Measurements from ENCODE around the gene CREB5.
A peak's percentile ranks its signal among the peaks of the same experiment; 100 is the strongest.

The CREB5 gene

DNA sequence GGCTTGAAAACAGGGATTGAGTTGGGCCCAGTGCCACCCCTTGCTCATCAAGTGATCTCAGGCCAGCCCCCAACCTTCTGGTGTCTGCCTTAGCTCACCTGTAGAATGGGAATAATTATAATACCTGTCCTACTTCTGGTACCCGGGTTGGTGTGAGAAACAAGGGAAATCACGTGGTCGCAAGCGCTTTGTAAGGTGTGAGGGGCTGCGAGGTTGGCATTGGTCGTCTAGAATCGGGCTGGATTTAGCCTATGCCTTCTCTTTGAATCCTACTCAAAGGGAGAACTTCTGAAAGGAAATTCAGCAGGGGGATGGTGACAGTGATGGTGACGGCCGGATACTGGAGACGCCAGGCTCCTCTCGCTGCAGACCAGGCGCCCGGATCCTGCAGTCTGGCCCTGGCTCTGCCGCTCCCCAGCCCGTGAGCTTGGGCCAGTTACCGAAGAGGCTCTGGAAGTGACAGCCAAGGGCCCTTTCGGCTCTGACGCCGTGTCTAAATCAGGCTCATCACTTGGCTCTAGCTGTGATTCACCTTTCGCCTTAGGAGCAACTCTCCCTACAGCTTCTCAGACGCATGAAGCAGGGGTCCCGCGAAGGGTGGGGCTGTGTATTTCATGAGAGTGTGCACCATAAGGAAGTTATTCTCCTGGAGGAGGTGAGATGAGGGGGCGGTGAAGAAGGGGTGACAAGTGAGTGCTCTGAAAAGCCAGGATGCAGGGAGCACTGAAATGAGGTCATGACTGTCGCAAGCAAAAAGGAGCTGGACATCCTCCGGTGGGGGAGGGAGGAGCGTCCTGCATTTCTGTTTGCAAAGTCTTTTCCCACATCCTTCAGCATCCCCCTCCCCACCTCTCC, 4.0 kb upstream of the CREB5 start:
- peaks cover 26% of the 10 kb centered on the region for H3K4me1 ChIP-seq (ENCODE audit: insufficient read depth, low read length)
- H3K4me3 ChIP-seq (ENCODE audit: low read depth in 1 of 2, low read length in 2 of 2): peak overlapping the region; percentile 30 to 45
- H3K9ac ChIP-seq (ENCODE audit: low read length): peak overlapping the region; percentile 20
- no peaks in the 10 kb centered on the region for H3K9me3 ChIP-seq (ENCODE audit: low read length)
- H3K36me3 ChIP-seq (ENCODE audit: insufficient read depth, low read length): no peaks in the 10 kb centered on the region
- peaks cover 4 to 11% of the 10 kb centered on the region in 2 donors for H3K27me3 ChIP-seq (ENCODE audit: control insufficient read depth in 1 of 2, insufficient read depth in 2 of 2, low read length in 2 of 2)
- peak overlapping the region; percentile 93 for H3K27ac ChIP-seq (ENCODE audit: low read depth, low read length)

DNA sequence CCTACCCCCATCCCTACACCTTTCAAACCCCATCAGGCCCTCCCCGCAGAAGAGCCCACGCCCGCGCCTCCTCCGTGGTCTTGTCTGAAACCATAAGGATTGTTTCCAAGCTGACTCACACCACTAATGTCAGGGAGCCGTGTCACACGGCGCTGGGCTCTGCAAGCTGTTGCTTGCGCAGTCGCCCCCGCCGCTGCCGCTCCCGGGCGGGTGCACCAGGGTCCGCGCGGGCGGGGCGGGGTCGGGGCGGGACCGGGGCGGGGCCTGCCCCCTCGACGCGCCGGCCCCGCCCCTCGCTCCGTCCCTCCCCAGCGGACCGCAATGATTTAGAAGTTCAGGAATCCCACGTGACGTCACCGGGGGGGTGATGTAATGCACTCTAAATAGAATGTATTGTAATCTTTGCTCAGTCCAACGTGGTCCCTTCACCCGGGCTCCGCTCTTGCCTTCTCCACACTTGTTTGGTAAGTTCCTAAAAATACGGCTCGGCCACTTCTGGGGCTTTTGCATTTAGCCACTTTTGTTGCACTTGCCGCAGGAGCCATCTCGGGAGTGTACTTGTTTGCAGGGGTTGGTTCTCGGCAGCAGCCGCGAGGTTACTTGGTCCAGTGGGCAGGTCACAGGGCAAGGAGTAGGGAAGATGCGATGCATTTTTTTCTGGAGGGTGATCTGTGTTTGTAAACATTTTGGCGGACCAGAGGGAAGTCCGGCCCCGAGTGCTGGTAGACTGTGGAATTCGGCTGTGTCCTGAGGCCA, 3.2 kb upstream of the CREB5 start:
- Histone ChIP-seq H3K27me3 (ENCODE audit: control insufficient read depth in 1 of 2, insufficient read depth in 2 of 2, low read length in 2 of 2) (peaks cover 4 to 11% of the 10 kb centered on the region in 2 donors), H3K4me3 (ENCODE audit: low read depth in 1 of 2, low read length in 2 of 2) (peak overlapping the region; percentile 66 to 91), H3K9me3 (ENCODE audit: low read length) (no peaks in the 10 kb centered on the region), H3K9ac (ENCODE audit: low read length) (peak overlapping the region; percentile 96), H3K4me1 (ENCODE audit: insufficient read depth, low read length) (peaks cover 26% of the 10 kb centered on the region), H3K36me3 (ENCODE audit: insufficient read depth, low read length) (no peaks in the 10 kb centered on the region), H3K27ac (ENCODE audit: low read depth, low read length) (peak overlapping the region; percentile 93)

DNA sequence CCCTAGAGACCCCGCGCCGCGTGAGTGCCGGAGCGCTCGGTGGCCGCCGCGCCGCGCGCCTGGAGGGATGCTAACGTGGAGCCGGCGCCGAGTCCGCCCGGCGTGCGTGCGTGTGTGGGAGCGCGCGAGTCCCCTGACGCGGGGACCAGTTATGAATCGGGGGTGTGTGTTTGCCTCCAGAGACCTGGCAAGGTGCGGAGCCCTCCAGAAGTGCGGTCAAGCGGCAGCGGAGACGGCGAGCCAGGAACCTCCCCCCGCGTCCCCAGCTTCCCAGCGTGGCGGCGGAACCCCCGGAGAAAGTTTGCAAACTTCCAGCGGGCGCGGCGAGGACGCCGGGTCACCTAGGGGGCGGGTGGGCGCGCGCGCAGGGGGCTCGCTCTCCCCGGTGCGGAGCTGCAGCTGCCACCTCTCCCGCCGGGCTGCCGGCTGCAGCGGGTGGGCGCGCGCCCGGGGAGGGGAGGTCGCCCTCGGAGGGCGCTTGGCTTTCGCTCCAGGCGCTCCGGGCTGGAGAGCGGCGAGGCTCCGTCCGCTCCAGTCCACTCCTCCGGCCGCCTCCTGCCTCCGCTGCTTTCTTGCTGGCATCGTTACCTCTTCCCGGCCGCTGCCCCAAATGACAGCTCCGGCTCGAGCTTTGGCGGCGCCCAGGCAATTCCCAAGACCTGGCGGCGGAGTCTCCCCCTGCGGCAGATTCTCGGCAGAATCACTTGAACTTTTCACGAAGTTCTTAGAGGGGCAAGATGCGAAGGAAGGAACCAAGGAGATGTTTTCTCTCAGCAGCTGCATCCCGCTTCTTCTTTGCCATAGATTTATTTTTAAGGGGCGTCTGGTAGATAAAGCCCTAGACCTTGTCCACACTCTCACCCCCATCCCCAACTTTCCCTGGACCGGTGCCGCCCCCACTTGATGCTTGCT, 2.3 kb upstream of the CREB5 start:
- Histone ChIP-seq H3K9ac (ENCODE audit: low read length) (peak overlapping the region; percentile 96), H3K4me3 (ENCODE audit: low read depth in 1 of 2, low read length in 2 of 2) (peak overlapping the region; percentile 66 to 91), H3K9me3 (ENCODE audit: low read length) (no peaks in the 10 kb centered on the region), H3K27ac (ENCODE audit: low read depth, low read length) (peak overlapping the region; percentile 81), H3K36me3 (ENCODE audit: insufficient read depth, low read length) (no peaks in the 10 kb centered on the region), H3K27me3 (ENCODE audit: control insufficient read depth in 1 of 2, insufficient read depth in 2 of 2, low read length in 2 of 2) (peaks cover 4 to 11% of the 10 kb centered on the region in 2 donors), H3K4me1 (ENCODE audit: insufficient read depth, low read length) (peaks cover 26% of the 10 kb centered on the region)

DNA sequence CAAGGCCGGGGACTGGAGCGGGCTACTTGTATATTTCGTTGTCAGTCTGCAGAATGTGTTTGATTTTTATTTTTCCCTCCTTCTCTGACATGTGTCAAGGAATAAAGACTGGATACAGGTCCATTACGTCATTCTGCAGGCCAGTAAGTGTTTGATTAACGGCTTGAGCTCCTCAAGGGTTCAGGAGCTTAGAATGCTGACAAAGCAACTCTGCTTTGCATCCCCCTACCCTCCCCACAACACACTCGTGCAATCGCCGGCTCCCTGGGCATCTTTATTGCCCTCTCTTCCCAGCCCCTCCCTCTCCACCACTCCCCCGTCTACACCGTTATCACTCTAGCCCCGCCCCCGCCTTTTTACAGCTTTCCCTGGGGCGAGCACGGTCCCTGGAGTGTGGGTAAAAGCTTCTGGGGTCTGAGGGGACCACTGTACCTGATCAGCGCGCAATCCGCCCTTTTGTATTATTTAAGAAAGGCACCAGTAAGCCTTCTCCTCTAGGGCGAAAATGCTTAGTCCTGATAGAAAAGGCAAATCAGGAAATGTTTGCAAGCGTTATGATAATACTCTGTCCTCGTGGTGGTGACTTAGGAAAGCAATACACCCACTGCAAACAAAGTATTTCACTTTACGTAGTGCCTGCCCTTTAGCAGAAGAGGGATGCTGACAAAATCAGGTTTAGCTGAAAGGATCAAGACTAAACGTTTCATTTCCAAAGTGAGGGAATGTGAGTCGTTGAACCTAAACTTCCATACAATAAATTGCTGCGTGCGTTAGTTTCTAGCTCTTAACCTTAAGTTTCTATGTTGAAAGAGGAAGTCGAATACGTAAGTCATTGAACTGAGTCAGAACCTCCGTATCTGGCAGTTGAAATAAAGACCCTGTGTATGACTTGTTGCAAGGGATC, 1.4 kb upstream of the CREB5 start:
- Histone ChIP-seq H3K27ac (ENCODE audit: low read depth, low read length) (peak overlapping the region; percentile 54), H3K4me1 (ENCODE audit: insufficient read depth, low read length) (peaks cover 26% of the 10 kb centered on the region)

DNA sequence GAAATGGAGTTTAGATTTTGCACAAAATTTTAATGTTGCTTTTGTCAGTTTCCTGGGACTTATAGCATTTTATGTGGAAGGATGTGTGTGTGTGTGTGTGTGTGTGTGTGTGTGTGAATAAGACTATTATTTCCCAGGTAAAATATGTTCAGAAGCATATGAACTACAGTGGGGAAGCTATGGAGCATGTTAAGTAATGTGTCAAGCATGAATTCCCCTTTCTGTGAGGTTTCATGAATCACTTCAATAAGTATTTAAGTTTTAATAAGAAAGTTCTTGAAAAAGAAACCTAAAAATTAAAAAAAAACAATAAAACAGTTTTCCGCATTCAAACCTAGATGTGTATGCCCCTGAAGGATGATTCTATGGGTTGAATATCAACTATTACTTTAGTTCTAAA, 693 bp downstream of the CREB5 start:
- Histone ChIP-seq H3K4me3 (ENCODE audit: low read depth in 1 of 2, low read length in 2 of 2) (no peak overlapping the region), H3K36me3 (ENCODE audit: insufficient read depth, low read length) (no peaks in the 10 kb centered on the region), H3K9ac (ENCODE audit: low read length) (no peak overlapping the region), H3K27me3 (ENCODE audit: control insufficient read depth in 1 of 2, insufficient read depth in 2 of 2, low read length in 2 of 2) (peaks cover 4 to 11% of the 10 kb centered on the region in 2 donors), H3K4me1 (ENCODE audit: insufficient read depth, low read length) (peaks cover 18% of the 10 kb centered on the region), H3K27ac (ENCODE audit: low read depth, low read length) (no peak overlapping the region), H3K9me3 (ENCODE audit: low read length) (no peaks in the 10 kb centered on the region)

More for the DNA sequence above, 1.4 kb upstream of the CREB5 start:
- H3K27me3 ChIP-seq (ENCODE audit: control insufficient read depth in 1 of 2, insufficient read depth in 2 of 2, low read length in 2 of 2): peaks cover 4 to 11% of the 10 kb centered on the region in 2 donors
- peak overlapping the region; percentile 66 to 91 for H3K4me3 ChIP-seq (ENCODE audit: low read depth in 1 of 2, low read length in 2 of 2)
- H3K9me3 ChIP-seq (ENCODE audit: low read length): no peaks in the 10 kb centered on the region
- H3K9ac ChIP-seq (ENCODE audit: low read length): peak overlapping the region; percentile 96
- H3K36me3 ChIP-seq (ENCODE audit: insufficient read depth, low read length): no peaks in the 10 kb centered on the region

DNA sequence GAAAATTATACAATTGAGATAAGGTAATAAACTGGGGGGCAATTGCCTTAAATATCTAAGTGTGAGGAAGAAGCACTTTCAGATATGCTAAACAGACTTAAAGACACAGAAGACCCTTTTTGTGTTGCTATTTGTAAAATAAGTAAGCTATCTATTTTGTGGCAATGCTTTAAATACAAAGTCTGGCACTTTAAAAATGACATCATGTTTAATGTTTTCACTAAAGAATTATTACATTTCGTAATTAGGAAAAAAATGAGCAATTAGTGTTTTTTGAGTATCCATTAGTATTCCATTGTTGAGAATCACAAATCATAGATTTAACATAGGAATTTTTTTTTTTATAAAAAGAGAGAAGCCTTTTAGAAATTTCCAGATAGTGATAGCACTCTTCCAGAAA, 2.1 kb downstream of the CREB5 start:
- Histone ChIP-seq H3K4me3 (ENCODE audit: low read depth in 1 of 2, low read length in 2 of 2) (no peak overlapping the region), H3K27me3 (ENCODE audit: control insufficient read depth in 1 of 2, insufficient read depth in 2 of 2, low read length in 2 of 2) (peaks cover 4 to 11% of the 10 kb centered on the region in 2 donors), H3K9ac (ENCODE audit: low read length) (no peak overlapping the region), H3K4me1 (ENCODE audit: insufficient read depth, low read length) (peaks cover 16% of the 10 kb centered on the region), H3K9me3 (ENCODE audit: low read length) (no peaks in the 10 kb centered on the region), H3K27ac (ENCODE audit: low read depth, low read length) (no peak overlapping the region), H3K36me3 (ENCODE audit: insufficient read depth, low read length) (no peaks in the 10 kb centered on the region)

DNA sequence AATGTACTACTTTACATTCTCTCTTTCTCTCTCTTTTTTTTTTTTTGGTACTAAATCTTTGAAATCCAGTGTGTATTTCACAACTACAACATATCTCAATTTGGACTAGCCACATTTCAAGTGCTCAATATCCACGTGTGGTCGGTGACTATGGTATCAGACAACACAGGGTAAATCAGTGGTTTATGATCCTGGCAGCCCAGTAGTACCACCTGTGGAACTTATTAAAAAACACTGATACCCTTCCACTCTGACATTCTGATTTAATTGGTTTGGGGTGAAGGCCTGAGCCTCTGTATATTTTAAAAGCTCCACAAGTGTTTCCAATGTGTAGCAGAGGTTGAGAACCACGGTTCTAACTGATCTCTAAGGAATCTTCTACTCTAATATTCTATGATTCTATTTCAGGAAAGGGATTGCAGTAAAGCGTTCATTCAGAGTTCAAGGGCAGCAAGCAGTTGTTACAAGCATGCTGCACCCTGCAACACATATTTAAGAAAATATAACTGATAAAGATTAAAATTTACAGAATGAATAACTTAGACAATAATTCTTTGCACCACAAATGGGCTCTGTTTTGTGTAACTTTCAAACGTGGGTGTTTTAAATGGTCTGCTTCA, 5.1 kb downstream of the CREB5 start:
- no peak overlapping the region for H3K27ac ChIP-seq (ENCODE audit: low read depth, low read length)
- H3K4me3 ChIP-seq (ENCODE audit: low read depth in 1 of 2, low read length in 2 of 2): no peak overlapping the region
- peaks cover 0 to 1% of the 10 kb centered on the region in 2 donors for H3K27me3 ChIP-seq (ENCODE audit: control insufficient read depth in 1 of 2, insufficient read depth in 2 of 2, low read length in 2 of 2)
- H3K4me1 ChIP-seq (ENCODE audit: insufficient read depth, low read length): peaks cover 5% of the 10 kb centered on the region
- H3K9ac ChIP-seq (ENCODE audit: low read length): no peak overlapping the region
- no peaks in the 10 kb centered on the region for H3K9me3 ChIP-seq (ENCODE audit: low read length)
- no peaks in the 10 kb centered on the region for H3K36me3 ChIP-seq (ENCODE audit: insufficient read depth, low read length)

DNA sequence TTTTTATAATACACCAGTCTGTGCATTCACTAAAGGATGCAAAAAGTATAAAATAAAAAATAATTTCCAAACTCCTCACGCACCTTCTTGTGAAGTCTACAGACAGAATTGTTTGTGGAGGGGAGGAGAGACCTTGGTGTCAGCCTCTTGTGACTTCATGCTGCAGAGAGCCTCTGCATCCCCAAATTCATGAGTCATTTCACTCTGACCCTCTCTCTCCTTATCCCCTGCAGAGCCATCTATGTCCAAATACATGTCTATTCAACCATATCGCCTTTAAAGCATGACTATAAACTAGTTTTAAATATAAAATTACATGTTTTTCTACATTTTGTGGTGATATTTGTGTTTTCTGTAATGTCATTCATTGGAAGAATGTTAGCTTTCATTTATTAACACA, 6.0 kb downstream of the CREB5 start:
- Histone ChIP-seq H3K27ac (ENCODE audit: low read depth, low read length) (no peak overlapping the region), H3K9me3 (ENCODE audit: low read length) (no peaks in the 10 kb centered on the region)

DNA sequence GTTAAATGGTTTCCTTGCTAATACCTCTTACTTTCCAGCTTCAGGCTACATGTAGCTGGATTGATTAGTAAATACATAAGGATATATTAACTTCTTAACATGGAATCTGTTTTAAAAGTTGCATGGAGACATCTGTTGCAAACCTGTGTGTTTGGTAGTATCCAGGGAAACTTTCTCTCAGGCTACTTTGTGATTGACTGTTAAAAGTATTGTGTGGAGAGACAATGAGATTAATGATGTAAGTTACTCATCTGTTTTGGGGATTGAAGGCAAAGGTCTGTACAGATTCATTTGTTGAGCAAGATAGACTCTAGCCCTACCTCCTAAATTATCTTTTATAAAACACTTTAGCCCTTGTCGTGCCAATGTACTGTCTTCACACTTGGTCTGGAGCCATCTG, 6.6 kb downstream of the CREB5 start:
- H3K36me3 ChIP-seq (ENCODE audit: insufficient read depth, low read length): no peaks in the 10 kb centered on the region
- no peaks in the 10 kb centered on the region for H3K9me3 ChIP-seq (ENCODE audit: low read length)
- no peak overlapping the region for H3K4me3 ChIP-seq (ENCODE audit: low read depth in 1 of 2, low read length in 2 of 2)
- no peak overlapping the region for H3K27ac ChIP-seq (ENCODE audit: low read depth, low read length)
- no peaks in the 10 kb centered on the region for H3K27me3 ChIP-seq (ENCODE audit: control insufficient read depth in 1 of 2, insufficient read depth in 2 of 2, low read length in 2 of 2)
- no peak overlapping the region for H3K9ac ChIP-seq (ENCODE audit: low read length)
- peaks cover 5% of the 10 kb centered on the region for H3K4me1 ChIP-seq (ENCODE audit: insufficient read depth, low read length)

More for the DNA sequence above, 6.0 kb downstream of the CREB5 start:
- H3K4me3 ChIP-seq (ENCODE audit: low read depth in 1 of 2, low read length in 2 of 2): no peak overlapping the region
- H3K9ac ChIP-seq (ENCODE audit: low read length): no peak overlapping the region
- H3K4me1 ChIP-seq (ENCODE audit: insufficient read depth, low read length): peaks cover 5% of the 10 kb centered on the region
- no peaks in the 10 kb centered on the region for H3K27me3 ChIP-seq (ENCODE audit: control insufficient read depth in 1 of 2, insufficient read depth in 2 of 2, low read length in 2 of 2)
- H3K36me3 ChIP-seq (ENCODE audit: insufficient read depth, low read length): no peaks in the 10 kb centered on the region

DNA sequence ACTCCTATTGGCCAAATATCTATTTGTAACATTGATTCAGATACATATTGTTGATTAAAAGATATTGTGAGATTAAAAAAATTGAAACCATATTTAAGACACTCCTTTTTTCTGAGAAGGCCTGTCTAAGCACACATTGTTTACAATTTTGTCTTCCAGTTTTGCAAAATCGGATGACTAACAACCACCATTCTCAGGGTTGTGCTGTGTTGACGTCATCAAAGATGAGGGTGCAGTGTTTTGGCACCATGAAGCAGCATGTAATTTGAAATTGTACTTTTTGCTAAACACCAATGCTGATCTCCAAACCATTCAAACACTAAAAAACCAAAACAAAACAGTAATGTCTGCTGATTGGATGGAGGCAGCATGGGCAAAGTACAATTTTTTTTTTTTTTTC, 7.4 kb downstream of the CREB5 start:
- H3K4me1 ChIP-seq (ENCODE audit: insufficient read depth, low read length): peaks cover 5% of the 10 kb centered on the region
- H3K4me3 ChIP-seq (ENCODE audit: low read depth in 1 of 2, low read length in 2 of 2): no peak overlapping the region

More for the DNA sequence above, 7.4 kb downstream of the CREB5 start:
- Histone ChIP-seq H3K27ac (ENCODE audit: low read depth, low read length) (no peak overlapping the region), H3K36me3 (ENCODE audit: insufficient read depth, low read length) (no peaks in the 10 kb centered on the region), H3K27me3 (ENCODE audit: control insufficient read depth in 1 of 2, insufficient read depth in 2 of 2, low read length in 2 of 2) (no peaks in the 10 kb centered on the region), H3K9me3 (ENCODE audit: low read length) (no peaks in the 10 kb centered on the region), H3K9ac (ENCODE audit: low read length) (no peak overlapping the region)

Data from muscle layer of colon (tissue), 2 donors.